ENCODE measurements around the gene HTT.

The HTT gene

DNA sequence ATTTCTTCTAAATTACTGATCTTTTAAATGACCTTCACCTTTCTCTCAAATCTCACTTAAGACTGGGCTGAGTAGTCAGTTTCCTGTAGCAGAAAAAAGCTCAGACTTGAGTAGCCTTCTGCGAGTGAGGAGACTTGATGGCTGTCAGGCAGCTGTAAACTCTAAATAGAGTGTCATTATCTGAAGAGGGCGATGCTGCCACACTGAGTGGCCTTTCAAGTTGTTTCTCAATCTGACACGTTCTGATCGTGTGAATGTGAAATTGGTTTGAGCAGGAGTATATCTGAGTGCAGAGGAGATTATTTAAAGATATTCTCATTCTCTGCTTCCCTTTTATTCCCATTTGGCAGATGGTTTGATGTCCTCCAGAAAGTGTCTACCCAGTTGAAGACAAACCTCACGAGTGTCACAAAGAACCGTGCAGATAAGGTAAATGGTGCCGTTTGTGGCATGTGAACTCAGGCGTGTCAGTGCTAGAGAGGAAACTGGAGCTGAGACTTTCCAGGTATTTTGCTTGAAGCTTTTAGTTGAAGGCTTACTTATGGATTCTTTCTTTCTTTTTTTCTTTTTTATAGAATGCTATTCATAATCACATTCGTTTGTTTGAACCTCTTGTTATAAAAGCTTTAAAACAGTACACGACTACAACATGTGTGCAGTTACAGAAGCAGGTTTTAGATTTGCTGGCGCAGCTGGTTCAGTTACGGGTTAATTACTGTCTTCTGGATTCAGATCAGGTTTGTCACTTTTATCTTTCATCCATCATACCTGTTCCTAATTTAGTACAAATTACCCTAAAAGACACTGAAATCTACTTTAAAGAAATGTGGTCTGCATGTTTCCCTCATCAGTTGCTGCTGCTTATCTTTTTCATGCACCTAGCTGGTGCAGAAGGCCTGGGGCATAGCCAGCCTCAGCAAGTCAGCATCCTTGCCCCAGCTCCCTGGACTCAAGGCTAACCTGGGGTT, 100.2 kb downstream of the HTT start:
- no peak for DNase-seq (ENCODE audit: low read depth, low spot score)

DNA sequence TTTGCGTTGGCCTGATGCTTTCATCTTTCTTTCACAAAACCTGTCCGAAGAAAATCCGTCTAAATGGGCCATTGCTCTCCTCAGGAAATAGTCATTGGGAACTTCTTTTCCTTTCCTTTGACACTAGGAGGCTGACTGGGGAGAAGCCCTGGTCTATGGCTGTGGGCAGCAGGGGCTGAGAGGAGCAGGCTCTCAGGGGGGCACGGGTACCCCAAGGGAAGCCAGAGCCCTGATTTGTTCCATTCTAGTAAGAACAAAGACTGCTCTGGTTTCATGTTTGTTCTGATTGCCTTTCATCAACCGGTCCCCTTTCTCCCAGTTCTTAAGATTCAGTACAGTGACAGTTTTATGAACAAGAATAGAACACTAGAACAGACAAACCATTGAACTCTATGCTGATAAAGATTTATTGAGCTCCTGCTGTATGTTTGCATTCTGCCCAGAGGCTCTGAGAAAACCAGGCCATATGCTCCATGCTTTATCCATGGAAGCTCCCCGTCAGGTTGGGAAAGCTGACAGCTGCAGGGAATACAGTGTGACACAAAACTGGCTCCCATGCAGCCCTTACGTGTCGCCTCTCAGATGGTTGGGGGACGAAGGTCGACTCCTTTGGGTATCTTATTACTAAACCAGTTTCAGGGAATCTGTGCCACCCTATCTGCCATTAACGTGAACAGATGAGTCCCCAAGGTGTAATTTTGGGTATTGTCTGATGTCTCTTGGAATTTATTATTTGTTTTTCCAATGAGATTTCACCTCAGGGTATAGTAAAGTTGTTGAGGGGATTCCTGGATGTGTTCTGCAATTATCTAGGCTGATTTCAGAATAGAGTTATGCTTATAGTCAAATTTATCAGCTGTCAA, 102.1 kb downstream of the HTT start:
- DNase-seq (ENCODE audit: low read depth, low spot score): no peak

DNA sequence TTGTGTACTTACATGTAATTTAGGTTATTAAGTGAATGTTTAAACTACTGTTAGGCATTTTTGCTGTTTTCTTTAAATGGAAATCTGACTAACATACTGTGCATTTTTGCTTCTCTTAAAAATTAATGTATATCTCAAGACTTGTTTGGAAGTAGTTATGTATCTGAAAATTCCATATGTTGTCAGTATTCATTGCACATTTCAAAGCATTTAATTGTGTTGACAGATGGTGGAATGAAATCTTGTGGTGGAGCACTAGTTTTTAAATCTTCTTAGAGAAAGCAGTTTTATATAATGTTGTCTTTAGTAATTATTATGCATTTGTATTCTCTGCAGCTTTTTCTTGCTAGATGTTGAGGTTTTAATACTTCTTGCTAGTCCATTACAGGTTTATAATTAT, 102.9 kb downstream of the HTT start:
- no peak for DNase-seq (ENCODE audit: low read depth, low spot score)

DNA sequence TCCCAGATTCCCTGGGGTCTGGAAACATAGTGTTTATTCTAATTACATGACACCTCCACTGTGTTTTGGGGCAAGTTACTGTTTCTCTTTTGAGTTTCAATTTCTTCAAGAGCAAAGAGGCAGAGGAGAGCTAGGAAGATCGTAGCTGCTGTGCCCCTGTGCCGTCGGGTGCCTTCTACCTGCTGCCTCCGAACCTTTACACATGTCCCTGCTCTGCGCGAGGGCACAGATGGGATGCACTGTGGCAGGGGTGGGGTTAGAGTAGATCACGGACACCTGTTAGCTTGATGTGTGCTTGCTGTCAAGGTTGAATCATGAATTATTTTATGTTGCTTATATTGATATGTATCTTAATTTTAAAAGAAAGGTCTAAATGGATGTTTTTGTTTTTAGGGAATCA, 103.4 kb downstream of the HTT start:
- no peak for DNase-seq (ENCODE audit: low read depth, low spot score)

DNA sequence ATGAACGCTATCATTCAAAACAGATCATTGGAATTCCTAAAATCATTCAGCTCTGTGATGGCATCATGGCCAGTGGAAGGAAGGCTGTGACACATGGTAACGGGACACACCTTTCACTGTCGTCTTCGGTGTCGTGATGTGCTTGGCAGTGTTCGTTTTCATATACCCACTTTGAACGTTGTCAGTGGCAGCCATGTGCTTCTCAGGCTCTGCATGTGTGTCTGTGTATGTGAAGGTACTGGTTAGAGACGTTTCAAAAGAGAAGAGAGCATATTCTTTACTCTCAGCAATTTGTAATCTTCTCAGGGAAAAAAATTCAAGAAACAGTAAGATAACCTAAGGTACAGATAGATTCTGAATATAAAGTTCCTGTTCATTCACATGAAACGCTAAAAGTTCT, 103.9 kb downstream of the HTT start:
- no peak for DNase-seq (ENCODE audit: low read depth, low spot score)

DNA sequence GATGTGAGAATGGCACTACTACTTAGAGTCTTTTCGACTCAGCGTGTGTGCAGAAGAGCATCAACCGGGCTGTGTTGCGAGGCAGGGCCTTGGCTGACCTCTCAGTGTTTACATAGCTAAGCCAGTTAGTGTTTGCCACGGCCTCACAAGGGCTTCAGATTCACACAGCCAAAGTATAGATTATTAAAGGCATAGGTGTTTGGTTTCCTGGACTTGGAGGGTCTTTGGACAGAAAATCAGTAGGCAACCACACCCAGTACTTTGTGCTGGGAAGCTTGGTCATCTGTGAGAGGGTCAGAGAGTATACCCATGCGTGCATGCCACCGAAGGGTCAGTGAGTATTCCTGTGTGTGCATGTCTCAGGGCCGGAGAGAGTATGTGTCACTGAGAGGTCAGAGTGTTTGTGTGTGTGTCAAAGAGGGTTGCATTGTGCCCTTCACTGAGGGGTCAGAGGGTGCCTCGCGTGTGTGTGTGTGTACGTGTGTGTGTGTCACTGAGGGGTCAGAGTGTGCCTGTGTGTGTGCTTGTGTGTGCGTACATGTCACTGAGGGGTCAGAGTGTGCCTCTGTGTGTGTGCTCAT, 104.7 kb downstream of the HTT start:
- no peak for DNase-seq (ENCODE audit: low read depth, low spot score)

DNA sequence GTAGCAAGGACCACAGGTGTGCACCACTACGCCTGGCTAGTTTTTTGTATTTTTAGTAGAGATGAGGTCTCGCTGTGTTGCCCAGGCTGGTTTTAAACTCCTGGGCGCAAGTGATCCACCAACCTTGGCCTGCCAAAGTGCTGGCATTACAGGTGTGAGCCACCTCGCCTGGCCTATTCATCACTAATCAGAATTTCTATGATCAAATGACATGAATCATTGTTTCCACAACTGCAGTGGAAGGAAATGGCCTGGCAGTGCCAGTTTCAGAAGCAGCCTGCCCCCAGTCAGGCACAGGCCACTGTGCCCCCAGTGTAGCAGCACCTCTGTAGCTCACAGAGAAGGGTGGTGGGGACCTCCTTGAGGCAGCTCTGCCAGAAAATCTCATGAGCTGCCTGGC, 108.5 kb downstream of the HTT start:
- no peak for DNase-seq (ENCODE audit: low read depth, low spot score)

DNA sequence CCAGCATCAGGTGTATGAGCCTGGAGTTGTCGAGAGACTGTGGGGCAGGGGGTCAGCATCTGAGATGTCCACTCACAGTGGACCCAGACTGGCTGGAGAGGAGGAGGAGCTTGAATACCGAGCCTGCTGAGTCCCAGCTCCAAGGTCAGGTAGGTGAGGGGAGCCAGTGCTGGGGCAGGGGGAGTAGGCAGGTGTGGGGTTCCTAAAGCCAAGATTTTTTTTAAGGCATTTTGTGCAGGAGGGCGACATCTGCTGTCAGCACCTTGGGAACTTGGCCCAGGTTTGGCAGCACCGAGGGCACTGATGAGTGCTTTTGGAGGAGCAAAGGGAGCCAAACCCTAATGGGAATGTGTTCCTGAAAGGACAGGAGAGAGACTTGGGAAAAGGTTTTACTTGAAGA, 110.2 kb downstream of the HTT start:
- no peak for DNase-seq (ENCODE audit: low read depth, low spot score)

DNA sequence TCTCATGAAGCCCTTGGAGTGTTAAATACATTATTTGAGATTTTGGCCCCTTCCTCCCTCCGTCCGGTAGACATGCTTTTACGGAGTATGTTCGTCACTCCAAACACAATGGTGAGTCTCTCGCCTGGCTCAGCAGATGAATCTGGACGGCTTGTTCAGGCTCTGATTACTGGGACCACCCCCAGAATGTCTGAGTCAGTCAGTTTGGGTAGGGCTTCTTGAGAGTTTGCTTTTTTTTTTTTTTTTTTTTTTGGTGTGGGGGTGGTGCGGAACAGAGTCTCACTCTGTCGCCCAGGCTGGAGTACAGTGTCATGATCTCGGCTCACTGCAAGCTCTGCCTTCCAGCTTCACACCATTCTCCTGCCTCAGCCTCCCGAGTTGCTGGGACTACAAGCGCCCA, 112.1 kb downstream of the HTT start:
- DNase-seq (ENCODE audit: low read depth, low spot score): no peak

DNA sequence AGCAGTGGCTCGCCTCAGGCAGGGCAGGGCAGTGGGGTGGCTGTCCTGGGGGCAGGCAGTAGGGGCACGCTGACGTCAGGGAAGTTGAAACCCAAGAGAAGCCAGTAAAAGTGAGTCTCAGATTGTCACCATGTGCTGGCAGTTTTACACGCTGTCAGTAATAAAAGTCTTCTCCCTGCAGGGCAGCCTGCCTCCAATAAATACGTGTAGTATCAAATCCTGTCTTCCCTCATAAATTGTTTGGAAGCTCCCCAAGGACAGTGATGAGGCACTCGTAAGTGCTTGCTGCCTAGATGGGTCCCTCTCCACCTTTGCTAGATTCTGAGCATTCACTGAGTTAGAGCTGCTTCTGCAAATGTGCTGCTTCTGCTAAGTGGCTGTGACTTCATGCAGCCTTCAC, 113.6 kb downstream of the HTT start:
- no peak for DNase-seq (ENCODE audit: low read depth, low spot score)

DNA sequence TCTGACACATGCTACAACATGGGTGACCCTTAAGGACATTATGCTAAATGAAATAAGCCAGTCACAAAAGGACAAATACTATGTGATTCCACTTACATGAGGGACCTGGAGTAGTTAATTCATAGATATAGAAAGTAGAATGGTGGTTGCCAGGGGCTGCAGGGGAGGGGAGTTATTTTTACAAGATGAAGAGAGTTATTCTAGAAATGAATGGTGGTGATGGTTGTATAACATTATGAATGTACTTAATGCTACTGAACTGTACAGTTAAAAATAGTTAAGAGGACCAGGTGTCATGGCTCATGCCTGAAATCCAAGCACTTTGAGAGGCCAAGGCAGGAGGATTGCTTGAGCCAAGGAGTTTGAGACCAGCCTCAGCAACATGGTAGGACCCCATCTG, 115.0 kb downstream of the HTT start:
- DNase-seq (ENCODE audit: low read depth, low spot score): no peak

DNA sequence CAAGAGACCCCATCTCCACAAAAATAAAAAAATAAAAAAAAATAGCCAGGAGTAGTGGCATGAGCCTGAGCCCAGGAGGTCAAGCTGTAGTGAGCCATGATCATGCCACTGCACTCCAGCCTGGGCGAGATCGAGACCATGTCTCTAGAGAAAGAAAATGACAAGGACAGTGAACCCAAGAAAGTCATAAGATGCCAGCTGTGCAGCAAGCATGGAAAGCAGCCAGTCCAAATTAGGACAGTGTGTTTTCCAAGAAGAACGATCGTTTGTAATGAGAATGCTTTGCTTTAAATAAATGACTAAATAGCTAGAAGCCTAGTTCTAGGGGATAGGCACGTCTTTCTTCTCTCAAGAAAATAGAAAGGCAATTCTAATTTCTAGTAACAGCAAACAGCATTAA, 116.1 kb downstream of the HTT start:
- DNase-seq (ENCODE audit: low read depth, low spot score): no peak

DNA sequence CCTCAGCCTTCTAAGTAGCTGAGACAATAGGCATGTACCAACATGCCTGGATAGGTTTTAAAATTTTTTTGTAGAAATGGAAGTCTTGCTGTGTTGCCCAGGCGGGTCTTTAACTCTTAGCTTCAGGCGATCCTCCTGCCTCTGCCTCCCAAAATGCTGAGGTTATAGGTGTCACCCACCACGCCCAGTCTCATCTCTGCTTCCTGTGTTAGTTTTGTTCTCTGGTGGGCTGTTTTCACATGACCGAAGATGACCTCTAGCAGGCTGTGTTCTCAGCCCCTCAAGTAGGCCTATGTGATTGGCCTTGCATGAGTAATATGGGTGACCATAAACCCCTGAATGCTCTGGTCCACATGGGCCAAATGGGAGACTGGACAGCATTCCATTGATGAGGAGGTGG, 117.7 kb downstream of the HTT start:
- no peak for DNase-seq (ENCODE audit: low read depth, low spot score)

DNA sequence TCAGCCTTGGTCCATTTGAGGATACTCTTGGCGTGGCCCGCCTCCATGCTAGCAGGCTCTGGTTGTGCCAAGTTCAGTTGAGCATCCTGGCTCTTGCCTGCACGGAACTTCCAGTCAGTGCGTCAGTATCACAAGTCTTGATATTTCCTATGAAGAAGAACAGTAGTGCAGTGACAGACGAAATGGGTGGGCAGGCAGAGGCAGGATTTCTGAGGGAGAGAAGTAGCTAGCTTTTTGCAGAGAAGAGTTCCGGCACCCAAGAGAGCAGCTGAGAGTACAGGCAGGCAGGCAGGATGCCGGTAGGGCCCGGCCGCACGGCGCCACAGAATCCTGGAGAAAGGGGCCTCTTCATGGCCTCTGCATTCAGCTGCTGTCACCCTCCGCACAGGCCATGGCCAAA, 118.3 kb downstream of the HTT start:
- DNase-seq (ENCODE audit: low read depth, low spot score): no peak

DNA sequence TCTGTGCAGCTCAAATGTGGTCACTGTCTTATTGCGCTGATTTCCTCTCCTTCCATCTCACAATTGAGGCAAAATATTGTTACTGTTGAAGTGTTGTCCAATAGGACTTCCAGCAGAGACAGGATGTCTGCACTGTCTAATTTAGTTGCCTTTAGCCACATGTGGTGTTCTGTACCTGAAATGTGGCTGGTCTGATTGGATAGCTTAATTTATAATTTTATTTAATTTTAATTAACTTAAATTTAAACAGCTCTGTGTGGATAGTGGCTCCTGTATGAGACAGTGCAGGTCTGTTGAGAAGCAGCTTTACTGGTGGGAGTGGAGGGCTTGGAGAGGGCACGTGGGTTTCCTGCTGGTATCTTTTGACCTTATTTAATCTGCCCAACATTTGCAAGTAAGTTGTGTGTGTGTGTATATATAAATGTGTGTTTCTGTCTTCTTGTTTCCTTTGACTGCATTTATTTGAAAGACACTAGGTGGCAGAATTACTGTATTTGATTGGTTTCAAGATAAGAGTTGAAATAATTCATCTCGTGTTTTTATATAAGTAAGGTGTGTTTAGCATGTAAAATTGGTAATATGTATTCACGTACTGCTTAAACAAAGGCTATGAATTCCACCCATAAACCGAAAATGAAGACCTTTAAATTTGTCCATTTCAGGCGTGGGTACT, 119.2 kb downstream of the HTT start:
- DNase-seq (ENCODE audit: low read depth, low spot score): no peak

DNA sequence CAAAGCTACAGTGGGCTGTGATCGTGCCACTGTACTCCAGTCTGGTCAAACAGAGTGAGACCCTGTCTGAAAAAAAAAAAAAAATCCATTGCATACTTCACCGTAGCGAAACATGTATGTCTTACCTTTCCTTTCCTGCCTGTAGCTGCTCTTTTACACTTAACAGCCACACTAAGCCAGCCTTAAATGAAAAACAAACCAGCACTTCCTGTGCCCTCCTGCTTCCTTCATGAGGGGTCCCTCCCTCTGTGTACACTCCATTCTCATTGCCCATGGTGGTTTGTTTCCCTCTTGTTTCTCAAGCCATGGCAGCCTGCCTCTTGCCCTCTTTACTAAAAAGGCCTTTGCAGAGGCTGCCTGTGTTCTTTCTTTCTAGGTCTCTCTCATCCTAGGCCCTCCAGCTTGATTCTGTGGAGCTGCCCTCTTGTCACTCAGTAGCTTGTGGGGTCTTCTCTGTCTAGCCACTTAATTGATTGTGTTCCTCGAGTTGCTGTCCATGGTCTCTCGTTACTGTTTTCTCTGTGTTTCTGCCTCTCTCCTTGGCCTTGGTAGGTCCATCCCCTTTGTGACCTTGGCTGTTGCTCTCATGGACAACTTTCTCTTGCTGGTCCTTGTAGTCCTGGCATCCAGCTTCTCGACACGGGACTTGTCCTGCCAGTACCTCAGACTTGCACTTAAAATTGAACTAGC, 122.3 kb downstream of the HTT start:
- DNase-seq (ENCODE audit: low read depth, low spot score): no peak

DNA sequence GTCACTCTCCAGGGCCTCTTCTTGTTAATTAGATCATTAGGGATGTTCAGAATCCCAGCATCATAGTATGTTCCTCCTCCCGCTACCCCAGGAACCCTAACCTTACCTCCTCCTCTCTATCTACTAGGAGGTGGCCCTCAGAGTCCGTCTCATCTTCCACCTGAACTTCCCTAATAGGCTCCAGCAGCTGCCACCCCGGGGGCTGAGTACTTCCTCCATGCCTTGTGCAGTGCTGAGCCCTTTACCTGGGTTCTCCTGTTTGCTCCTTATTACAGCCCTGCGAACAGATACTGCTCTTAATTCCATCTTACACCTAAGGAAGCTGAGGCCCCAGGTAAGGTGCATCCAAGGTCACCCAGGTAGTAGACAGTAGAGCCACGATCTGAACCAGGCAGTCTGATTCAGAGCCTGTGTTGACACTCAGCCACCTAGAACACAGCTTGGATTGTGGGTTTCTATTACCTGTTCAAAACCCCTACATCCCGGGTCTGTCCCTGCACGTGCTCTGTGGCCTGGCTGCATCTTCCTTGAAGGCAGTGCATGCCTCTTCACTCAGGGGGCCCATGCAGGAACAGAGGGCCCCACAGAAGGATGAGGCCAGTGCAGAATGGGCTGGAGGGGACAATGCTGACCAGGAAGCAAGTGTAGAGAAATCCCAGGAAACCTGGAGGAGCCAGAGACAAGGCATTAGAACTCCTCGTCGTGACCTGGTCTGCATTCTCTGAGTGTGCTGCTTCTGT, 123.1 kb downstream of the HTT start:
- DNase-seq (ENCODE audit: low read depth, low spot score): no peak

DNA sequence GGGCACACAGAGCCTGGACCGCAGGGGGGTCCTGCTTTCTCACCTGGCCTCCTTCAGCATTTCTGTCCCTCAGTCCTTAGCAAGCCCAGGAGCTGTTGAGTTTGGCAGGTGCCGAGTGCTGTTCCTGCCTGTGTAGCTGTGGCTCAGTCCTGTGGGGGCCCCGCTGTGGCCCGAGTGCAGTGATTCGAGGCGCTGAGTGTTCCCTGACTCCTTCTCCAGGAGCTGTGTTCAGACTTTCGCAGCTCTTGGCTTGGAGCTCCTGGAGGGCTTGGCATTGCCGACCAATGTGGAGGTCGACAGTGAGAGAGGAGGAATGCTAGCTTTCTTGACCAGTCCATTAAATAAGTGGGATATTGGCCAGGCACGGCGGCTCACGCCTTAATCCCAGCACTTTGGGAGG, 124.4 kb downstream of the HTT start:
- no peak for DNase-seq (ENCODE audit: low read depth, low spot score)

DNA sequence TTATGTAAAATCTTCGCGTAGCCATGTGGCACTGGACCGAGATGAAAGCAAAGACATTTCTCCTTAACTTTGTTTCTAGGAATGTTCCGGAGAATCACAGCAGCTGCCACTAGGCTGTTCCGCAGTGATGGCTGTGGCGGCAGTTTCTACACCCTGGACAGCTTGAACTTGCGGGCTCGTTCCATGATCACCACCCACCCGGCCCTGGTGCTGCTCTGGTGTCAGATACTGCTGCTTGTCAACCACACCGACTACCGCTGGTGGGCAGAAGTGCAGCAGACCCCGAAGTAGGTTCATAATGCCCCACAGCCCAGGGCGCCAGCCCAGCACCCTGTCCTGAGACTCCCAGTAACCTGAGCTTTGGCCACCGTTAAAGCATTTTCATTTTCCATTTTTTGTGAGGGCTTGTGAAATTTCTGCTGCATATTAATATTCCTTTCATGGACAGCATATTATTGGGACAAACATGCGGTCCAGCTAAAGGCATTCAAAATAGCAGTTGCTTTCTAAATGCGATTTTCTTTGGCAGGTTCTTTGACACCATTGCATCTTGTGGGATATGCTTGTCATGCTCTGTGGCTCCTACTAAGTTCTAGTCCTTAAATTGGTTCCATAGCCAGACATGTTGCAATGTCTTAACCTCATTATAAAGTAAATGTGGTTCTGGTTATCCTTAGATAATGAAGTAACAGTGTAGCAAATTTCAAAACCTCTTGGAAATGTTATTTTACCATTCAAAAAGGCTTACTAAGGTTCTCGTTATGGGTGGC, 125.4 kb downstream of the HTT start:
- no peak for DNase-seq (ENCODE audit: low read depth, low spot score)

Measured in activated CD4-positive, CD25-positive, alpha-beta regulatory T cell treated with anti-CD3 and anti-CD28 coated beads, Interleukin-2, amount 50 U/mL, for 16 hours (primary cell).